Right ventricle myocardium superior (tissue), 1 donor: ENCODE results near the gene PPP1R1B. TPM values are rescaled to one million over a fixed set of nuclear protein-coding genes. Genes with fewer than 3 reads are reported as not detected.
A peak's percentile ranks its signal among the peaks of the same experiment; 100 is the strongest.

Experiments
- ATAC-seq: fragments of 200-7000 bp; cut with Tn5 transposase; one replicate; pipeline ENCODE4 v1.9.1; 2020; ENCODE audit warnings: mild to moderate bottlenecking; ENCODE audit not compliant: poor library complexity
- DNase-seq: peaks from one replicate; pipeline ENCODE4 v3.0.0-alpha.2; 2020
- intact Hi-C: fragments of 100-400 bp; cut with DNase I; formaldehyde crosslinking; loops from one replicate; pipeline ENCODE4 v1.11.2; 2022
- total RNA-seq: library from RNA; stranded (reverse); fragmentation: NEBNext Ultra II Directional; extraction: Animal tissue kit (Norgen Biotek cat#: 25700); gene quantifications from one replicate; pipeline ENCODE4 v1.2.1, GENCODE V29; 2021
- donor health status: DM: no; HTN: yes; CAD: no; lungs with severe emphysema.

The PPP1R1B gene
- total RNA-seq, 1 donor from 2014 or later, result 0.35 TPM

DNA sequence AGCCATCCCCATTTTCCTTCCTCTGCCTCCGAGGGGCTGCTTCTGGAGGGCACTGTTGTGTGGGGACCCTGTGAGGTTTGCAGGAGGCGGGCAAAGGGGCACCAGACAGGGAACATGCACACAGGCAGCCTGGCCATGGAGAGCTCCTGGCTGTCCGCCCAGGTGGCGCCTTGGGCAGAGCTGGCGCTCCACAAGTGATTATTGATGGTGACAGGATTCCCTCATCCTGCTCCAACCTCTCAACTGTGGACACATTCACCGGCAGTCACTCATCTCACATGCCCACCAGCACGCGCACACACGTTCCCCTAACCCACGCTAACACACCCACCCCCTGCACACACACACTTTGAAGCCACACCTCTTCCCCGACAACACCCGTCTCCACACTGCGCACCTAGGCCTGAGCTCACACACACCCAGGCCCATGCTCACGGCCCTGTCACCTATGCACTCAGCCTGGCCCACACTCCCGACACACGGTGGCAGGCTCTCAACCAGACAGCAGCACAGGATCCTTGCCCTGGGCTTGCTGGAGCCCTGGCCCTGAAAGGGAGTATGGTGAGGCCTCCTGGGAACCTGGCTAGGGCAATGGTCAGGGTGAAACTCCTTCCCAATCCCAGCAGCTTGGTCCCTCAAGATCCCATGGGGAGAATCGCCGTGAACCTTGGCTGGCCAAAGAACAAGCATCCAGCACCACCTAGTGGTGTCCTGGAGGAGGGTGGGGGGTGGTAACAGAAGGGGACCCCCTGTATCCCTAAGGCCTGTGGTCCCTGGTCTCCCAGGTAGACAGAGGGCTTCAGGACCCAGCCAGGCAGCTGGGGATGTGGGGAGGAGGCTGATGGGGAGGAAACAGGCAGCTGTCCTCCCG, 45.1 kb downstream of the PPP1R1B start:
- intact Hi-C loops, result loop anchor here (5.0 kb wide), 1 partner anchor 35 kb away; the partner anchor contains the start of gene STARD3
- peak; percentile 32 for ATAC-seq
- DNase-seq, result peak; percentile 80

DNA sequence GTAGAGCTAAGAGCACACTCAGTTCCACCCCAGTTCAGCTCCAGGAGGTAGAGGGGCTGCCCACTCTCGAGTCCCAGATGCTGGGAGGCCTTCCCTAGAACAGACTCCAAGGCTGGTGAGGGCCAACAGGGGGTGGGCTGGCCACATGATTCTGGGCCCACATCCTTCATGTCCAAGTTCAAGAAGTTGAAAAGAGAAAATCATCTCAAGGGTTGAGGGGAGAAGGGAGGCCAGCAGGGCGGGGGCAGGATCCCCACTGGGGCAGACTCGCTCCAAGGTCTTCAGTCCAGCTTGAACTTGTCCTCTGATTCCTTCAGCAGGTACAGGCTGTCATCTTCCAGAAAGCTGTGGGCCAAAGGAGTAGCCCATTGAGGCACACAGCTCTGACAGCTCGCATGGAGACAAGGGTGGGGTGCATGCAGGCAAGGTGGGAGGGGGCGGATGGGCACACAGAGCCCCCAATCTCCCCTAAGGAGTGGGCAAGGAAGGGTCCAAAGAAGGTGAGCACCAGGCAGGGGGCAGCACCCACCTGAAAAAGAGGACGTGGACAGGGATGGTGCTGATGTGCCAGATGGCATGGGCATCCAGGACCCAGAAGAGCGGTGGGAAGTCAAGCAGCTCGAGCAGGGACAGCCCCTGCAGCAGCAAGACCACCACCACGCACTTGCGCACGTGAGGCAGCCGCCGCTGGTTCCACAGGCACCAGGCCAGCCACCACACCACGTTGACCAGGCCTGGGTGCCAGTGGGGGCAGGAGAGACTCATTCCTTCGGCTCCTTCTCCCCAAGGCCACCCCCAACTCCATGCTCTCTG, 46.0 kb downstream of the PPP1R1B start:
- DNase-seq (peak; percentile 37), ATAC-seq (no peak)
- intact Hi-C loops, result loop anchor here (5.0 kb wide), 1 partner anchor 35 kb away; the partner anchor contains the start of gene STARD3

DNA sequence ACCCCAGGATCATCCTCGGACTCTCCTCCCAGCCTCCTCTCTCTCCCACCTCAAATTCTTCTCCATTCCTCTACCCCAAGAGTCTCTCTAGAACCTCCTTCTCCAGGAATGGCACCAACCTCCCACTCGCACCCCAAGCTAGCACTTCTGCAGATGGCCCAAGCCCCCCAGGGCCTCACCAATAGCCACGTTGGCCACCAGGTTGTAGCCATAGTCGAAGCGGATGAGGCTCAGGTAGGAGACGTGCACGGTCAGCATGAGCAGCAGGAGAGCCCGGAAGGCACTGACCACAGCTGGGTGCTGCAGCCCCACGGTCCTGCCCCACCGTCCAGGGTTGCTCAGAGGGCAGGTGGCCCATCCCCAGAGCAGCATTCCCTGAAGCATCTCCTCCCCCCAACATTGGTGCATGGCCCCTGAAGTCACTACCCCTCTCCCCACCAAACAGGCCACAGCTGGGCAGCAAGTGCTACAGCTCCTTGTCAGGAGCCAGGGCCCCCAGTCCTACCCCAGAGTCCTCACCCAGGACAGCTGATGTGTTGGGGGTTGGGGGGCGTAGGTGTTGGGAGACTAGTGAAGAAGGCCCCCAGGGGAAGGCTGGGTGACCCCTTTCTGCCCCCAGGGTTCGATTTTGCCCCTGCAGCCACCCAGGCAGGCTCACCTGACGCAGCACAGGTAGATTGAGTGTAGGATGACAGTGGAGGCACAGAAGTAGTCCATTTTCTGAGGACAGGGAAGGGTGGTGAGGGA, 46.8 kb downstream of the PPP1R1B start:
- intact Hi-C loops, result loop anchor here (5.0 kb wide), 1 partner anchor 36 kb away; the partner anchor contains the start of gene STARD3
- ATAC-seq, result no peak
- DNase-seq, result peak; percentile 27

DNA sequence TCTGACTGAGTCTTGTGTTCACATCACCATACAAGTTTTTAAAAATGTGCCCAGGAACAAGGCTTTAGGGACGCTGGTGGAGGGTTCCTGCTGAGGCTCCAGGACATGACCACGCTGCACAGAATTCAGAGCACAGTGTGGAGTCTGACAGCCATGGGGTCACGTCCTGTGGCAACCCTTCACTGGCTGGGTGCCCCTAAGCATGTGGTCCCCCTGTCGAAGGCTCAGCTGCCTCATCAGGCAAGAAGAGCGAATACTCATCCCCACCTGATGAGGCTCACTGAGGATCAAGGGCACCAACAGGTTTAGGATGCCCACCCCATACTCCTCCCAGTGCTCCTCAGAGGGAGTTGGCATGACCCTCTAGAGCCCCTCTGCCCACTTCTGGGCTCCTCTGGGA, 47.4 kb downstream of the PPP1R1B start:
- no peak for ATAC-seq
- DNase-seq, result no peak

DNA sequence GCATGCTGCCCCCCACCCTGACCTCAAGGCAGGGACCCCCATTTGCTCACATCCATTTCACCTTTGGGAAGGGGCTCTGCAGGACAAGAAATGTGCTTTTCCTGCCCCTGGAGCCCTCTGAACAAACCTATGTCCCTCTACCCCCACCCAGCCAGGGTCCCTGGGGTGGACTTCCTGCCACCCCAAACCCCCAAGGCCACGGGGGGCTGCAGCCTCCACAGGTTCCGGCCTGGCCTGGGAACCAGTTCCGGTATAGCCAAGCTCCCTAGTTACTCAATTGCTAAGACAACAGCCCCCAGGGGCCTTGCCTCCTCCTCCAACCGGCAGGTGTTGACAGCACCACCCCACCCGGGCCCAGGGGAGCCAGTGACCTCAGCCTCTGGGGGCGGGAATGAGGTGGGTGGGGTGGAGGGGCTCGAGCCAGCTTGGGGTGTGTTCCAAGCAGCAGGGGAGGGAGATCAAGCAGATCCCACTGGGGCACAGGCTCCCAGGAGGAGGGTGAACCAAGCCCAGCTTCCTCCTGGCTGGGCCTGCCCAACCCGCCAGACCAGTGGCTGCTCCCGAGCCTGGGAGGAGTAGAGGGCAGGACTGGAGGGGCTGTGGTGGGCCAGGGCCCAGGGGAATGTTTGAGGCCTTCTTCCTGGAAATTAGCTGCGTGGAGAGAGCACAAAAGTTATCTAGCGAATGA, 48.1 kb downstream of the PPP1R1B start:
- intact Hi-C loops, result loop anchor here (5.0 kb wide), 1 partner anchor 38 kb away; the partner anchor contains the start of gene STARD3
- ATAC-seq, result peak; percentile 13
- DNase-seq, result peak; percentile 61

More for the DNA sequence above, 47.4 kb downstream of the PPP1R1B start:
- intact Hi-C loops, result loop anchor here (5.0 kb wide), 1 partner anchor 37 kb away; the partner anchor contains the start of gene STARD3

DNA sequence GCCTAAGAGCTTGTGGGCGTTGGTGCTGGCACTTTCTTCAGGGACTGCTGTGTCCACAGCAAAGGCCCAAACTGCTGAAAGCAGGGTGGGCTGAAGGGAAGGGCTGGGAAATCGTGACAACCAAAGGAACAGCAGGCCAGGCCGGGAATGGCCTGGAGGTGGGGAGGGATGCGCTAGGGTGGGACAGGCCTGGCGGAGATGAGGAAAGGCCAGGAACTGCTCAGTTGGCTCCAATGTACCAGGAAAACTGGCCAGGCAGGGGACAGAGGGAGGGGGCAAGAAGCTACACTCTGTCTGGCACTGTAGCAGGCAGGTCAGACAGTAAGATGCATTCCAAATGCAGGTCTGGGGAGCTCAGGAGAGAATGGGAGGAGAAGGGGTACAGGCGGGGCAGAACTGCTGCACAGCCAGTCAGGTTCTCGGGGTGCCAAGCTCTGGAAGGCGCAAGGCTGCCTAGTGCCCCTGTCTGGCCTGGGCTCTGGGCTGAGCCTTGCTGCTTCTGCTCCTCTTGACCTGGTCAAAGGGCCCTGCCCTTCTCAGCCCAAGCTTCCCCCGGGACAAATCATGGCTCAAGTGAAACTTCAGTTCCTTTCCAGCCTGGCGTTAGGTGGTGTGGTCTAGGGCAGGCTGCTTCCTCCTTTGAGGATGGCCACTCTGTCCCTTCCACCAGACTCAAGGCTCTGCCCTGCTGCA, 48.8 kb downstream of the PPP1R1B start:
- intact Hi-C loops, result no loop called here
- ATAC-seq, result no peak
- DNase-seq, result peak; percentile 29

DNA sequence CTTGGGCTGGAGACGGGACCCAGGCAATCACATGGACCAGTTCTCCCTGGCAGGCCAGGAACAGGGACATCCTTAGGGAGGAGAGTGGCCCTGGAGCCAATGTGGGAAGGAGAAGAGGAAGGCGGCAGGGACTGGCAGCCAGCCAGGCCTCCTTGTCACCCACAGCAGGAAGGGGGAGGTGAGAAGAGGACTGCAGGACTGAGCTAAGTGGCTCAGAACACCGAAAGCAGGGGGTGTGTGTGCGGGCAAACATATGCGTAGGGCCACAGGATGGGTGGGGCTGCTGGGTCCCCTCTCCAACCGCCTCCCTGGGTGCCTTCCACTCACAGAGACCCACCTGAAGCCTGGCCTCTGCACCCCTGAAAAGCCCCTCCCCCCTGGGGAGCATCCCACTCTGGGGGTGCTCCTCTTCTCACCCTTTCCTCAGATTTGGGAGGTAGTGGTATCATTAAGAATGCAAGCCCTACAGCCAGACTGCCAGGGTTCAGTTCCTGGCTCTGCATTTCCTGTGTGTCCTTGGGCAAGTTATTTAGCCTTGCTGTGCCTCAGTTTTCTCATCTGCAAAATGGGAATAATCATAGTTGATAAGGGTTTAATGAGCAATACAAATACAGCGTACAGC, 49.6 kb downstream of the PPP1R1B start:
- ATAC-seq (peak; percentile 42), DNase-seq (peak; percentile 86)
- intact Hi-C loops, result no loop called here

DNA sequence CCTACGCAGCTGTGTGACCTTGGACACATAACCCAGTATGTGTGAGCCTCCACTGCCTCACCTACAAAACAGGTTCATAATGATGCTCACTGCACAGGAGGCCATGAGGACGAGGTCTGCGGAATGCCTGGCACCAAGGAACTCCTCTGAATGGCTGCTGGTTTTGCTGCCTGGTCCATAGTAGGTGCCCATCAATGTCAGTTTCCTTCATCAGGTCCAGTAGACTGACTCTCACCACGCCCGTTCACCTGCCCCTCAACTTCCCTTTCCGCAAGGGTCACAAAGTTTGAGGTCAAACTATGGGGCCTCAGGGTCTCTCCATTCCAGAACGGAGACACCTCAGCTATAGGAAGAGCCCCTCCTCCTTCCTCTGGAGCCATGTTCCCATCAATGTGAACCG, 50.3 kb downstream of the PPP1R1B start:
- ATAC-seq (no peak), DNase-seq (no peak)
- intact Hi-C loops, result no loop called here

DNA sequence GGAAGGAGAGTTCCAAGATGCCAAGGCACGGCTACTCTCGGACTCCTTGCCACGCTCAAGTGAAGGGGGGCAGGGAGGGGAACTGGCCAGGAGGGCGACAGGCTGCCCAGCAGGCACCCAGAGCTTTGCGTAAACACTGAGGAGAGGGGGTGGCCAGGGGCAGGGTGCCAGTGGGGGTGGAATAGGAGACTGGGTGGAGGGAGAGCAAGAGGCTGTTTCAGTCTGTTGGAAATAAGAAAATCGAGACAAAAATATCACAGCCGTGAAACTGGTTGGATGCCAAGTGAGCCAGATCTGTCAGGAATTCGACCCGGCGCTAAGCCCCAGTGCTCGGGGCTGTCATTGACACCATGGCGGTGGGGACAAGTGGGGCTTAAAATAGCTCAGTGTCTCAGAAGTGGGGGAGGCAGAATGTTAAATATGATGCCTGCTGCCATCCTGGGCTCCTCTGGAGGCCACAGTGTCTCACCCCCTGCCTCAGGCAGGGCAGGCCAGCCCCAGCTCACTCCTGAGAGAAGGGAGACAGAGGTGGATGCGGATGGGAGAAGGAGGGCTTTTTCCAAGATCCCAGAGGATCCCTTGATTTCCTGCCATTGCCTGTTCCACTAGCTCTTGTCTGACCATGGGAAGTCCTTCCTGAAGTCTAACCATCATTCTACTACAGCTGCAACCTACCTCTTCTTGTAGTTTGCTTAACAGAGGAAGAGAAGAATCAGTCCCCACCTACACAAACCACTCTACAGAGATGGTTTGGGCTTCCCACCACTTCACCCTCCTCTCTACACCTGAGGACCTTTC, 51.0 kb downstream of the PPP1R1B start:
- DNase-seq, result peak; percentile 74
- intact Hi-C loops, result no loop called here
- ATAC-seq, result peak; percentile 74

DNA sequence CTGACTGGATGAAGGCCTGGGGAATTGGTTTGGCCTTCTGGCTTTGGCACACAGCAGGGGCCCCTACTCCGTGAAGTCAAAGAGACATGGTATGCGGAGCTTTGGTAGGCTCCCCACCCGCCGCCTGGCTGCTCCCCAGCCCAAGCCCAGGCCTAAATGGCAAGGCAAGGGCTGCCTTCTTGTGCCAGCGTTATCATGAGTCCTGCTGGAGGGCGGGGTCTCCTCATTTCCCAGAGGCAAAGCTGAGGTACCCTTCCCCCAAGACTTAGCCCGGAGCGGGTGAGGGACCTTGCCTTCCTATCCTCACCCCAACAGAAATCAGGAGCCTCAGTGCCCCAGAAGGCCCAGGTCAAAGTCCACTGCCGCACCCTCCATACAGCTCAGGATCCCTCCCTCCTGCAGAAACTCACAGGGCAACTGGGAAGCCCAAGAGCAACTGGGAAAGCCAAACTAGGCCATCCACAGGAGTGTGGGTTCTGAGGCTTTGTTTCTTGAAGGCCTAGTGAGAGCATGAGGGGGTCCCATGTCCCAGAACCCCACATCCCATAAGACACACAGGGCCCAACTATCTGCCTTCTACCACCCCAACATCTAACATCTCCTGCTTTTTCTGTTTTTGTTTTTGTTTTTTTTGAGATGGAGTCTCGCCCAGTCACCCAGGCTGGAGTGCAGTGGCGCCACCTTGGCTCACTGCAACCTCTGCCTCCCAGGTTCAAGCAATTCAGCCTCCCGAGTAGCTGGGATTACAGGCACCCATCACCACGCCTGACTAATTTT, 51.8 kb downstream of the PPP1R1B start:
- DNase-seq (no peak), ATAC-seq (no peak)
- intact Hi-C loops, result no loop called here

DNA sequence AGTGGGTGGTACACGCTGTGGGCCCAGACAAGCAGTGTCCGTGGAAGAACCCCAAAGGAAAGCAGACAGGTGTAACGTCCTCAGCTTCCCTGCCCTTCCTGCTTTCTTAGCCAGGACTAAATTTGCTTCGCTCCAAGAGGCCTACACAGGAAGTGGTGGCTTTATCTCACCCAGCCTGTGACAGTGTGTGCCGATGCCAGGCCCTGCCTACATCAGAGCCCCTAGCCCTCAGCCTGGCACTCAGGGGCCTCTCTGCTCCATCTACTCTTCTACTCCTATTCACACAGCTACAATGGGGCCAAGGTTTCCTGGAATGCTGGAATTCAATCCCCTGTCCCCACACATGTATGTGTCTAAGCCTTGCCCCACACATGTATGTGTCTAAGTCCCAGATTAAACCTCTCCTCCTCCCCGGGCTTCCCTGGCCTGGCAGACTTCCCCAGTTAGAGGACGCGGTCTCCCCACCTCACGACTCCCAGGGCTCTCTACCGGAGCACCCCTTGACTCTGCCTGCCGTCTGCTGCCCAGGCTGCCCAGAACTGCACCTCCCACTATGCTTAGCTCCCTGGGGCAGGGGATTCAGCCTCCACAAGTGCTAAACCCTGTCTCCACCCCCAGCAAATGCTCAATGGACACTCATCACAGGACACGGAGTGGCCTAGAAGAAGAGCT, 52.9 kb downstream of the PPP1R1B start:
- intact Hi-C loops, result no loop called here
- DNase-seq (peak; percentile 66), ATAC-seq (peak; percentile 51)

DNA sequence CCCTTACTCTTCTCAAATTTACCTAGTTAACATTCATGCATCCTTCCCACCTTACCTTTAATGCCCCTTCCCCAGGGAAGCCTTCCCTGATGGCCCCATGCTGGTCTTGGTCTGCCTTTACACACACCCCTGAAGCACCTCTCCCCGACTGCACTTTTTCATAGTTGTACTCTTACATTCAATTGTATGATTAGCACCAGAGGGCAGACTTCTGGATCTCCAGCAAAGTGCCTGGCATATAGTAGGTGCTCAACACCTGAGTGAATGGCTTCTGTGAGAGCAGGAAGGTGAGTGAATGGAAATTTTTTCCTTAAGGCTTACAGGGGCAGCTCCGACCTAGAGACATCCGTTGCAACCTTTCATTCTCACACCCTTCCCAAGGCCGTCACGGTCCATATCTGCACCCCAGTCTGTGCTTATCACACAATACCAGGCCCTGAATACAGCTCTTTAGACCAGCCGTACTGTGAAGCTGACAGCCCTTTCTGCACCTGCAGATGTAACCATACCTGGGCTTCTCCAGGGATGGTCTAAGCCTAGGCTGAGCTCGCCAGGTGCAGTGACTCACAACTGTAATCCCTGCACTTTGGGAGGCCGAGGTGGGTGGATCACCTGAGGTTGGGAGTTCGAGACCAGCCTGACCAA, 56.7 kb downstream of the PPP1R1B start:
- DNase-seq (no peak), ATAC-seq (no peak)
- intact Hi-C loops, result no loop called here

DNA sequence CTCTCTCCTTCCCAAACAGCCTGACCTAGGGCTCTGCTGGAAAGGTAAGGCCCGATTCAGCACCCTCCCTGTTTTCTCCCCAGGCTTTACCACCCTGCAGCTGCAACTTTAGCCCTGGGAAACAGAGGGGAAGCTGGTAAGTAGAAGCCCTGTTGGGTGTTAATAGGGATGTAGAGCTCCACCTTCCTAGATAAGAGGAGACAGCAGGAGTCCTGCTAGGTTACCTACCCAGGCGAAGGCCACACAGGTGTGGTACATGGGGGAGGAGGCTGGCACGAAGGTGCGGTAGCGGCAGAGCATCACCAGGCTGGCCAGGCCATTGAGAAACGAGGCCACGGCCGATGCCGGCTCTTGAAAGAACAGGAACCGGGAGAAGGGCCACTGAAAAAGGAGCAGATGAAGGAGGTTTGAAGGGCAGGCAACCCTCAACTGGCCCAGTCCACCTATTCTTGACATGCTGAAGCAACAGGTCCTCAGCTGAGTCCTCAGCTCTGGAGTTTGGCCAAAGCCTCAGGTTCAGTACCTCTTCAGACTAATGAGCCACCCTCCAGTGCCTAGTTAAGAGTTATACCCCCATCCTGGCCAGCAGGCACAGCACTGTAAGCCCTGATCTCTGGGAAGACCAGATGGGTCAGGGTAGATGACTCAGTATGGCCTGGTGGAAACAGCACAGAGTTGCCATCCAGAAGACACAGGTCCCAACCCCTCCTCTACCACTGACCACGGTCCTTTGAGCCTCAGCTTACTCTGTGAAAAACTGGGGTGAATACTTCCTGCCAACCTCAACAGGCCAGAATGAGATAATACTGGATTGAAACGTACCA, 57.8 kb downstream of the PPP1R1B start:
- intact Hi-C loops, result no loop called here
- DNase-seq (no peak), ATAC-seq (no peak)
